Measurements from ENCODE around the gene SGCE. TPM values are rescaled to one million over a fixed set of nuclear protein-coding genes. Genes with fewer than 3 reads are reported as not detected.

The SGCE gene
- polyA plus RNA-seq, 1 experiment: 64.0 TPM

DNA sequence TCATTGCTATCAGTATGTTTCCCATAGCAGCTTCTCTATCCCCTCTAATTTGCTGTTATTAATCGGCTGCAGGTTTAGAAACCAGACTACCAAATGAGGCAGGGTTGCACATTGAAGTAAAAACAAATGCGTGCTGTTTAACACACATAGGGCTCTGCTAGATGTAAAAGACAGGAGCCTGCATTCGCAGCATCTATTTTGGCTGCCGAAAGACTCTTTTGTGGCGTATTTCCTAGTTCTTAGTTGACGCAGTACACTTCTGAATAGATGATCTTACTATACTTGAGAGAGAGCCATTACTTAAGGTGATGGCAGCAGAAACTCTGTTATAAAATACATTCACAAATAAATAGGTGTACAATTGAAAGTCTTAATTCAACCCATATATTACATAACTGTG is 21.4 kb downstream of the SGCE start:
- POLR2A ChIA-PET: no interaction called here
- DNase-seq (ENCODE audit: low read depth): no peak
- Histone ChIP-seq H3K4me3 (ENCODE audit: low read depth, low read length) (no peak overlapping the region), H3K36me3 (ENCODE audit: control insufficient read depth, insufficient read depth, low read length) (no peaks in the 10 kb centered on the region), H3K27me3 (ENCODE audit: control insufficient read depth, insufficient read depth, low read length) (no peaks in the 10 kb centered on the region)
- TF ChIP-seq, protein P1, sequence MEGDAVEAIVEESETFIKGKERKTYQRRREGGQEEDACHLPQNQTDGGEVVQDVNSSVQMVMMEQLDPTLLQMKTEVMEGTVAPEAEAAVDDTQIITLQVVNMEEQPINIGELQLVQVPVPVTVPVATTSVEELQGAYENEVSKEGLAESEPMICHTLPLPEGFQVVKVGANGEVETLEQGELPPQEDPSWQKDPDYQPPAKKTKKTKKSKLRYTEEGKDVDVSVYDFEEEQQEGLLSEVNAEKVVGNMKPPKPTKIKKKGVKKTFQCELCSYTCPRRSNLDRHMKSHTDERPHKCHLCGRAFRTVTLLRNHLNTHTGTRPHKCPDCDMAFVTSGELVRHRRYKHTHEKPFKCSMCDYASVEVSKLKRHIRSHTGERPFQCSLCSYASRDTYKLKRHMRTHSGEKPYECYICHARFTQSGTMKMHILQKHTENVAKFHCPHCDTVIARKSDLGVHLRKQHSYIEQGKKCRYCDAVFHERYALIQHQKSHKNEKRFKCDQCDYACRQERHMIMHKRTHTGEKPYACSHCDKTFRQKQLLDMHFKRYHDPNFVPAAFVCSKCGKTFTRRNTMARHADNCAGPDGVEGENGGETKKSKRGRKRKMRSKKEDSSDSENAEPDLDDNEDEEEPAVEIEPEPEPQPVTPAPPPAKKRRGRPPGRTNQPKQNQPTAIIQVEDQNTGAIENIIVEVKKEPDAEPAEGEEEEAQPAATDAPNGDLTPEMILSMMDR (IDR thresholded peaks at IDR 0.05; ENCODE audit: insufficient read depth, low read depth, low read length): no peak
- CTCF ChIA-PET: interaction anchor here (1.3 to 2.2 kb wide), 2 partner anchors 19 to 22 kb away, joined by 4 to 11 read pairs; partner anchors contain the start of gene SGCE

DNA sequence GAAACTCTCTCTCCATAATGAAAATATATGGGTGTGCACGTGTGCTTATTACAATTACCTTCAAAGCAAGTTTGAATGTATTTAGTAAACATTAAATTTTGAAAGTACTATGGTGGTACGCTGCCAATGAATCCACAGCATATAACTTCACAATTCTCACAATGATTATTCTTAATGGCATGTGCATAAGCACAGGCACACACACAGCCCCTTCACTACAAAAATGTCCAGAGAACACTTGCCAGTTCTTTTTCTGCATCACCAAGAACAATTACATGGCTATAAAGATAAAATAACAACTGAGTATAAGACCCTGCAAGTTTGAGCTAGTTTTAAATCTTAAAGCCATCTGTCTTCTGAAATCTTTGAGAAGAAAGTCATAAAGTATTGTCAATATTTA is 22.2 kb downstream of the SGCE start:
- TF ChIP-seq, protein P1 (IDR thresholded peaks at IDR 0.05; ENCODE audit: insufficient read depth, low read depth, low read length): no peak
- Histone ChIP-seq H3K4me3 (ENCODE audit: low read depth, low read length) (no peak overlapping the region), H3K36me3 (ENCODE audit: control insufficient read depth, insufficient read depth, low read length) (no peaks in the 10 kb centered on the region), H3K27me3 (ENCODE audit: control insufficient read depth, insufficient read depth, low read length) (no peaks in the 10 kb centered on the region)
- ChIA-PET CTCF (interaction anchor here (1.3 to 2.2 kb wide), 2 partner anchors 19 to 22 kb away, joined by 4 to 11 read pairs; partner anchors contain the start of gene SGCE), POLR2A (no interaction called here)
- no peak for DNase-seq (ENCODE audit: low read depth)

DNA sequence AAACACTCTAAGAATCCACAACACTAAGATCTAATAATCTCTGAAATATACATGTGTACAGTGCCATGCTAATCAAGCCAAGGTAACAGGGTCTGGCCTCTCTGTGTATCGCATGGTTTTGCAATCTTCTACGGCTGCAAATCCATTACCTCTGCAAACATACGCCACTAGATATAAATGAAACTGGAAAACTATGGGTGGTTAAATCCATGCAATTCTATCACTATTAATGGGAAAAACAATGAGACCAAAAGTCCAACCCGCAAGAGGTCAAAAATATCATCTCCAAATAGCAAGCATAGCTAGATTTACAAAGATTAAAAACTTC is 23.0 kb downstream of the SGCE start:
- Histone ChIP-seq H3K36me3 (ENCODE audit: control insufficient read depth, insufficient read depth, low read length) (no peaks in the 10 kb centered on the region), H3K27me3 (ENCODE audit: control insufficient read depth, insufficient read depth, low read length) (no peaks in the 10 kb centered on the region), H3K4me3 (ENCODE audit: low read depth, low read length) (no peak overlapping the region)
- TF ChIP-seq, protein P1 (IDR thresholded peaks at IDR 0.05; ENCODE audit: insufficient read depth, low read depth, low read length): no peak
- DNase-seq (ENCODE audit: low read depth): no peak
- ChIA-PET CTCF (interaction anchor here (2.2 kb wide), 1 partner anchor 23 kb away, joined by 11 read pairs; the partner anchor contains the start of gene SGCE), POLR2A (no interaction called here)

DNA sequence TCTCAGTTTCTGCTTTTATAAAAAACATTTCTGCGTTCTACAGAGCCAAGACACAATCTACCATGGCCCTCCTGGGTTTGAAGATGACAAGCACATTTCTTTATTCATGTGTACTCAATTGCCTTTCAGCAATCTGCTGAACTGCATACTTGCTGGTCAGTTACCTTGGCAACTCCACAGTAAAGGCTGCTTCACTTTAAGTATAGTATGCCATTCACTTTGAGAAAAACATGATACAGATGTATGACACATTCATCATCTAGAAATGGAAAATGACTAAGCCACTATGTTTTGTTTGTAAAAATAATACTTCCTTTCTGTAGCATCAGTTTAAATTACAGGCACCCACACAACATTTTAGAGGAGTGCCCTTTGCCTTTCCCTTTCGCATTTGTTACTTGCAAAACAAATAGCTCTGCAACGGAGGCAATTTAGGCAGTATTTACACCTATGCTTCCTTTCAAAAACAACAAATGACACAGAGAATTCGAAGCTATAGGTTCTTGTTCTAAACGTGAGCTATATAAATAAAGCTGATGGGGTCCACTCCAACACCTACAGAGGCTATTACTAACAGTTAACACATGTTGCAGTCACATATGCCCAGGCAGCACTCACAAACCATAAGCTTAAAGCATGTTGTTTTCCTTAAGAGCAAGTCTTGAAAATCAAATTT is 23.5 kb downstream of the SGCE start:
- Histone ChIP-seq H3K4me3 (ENCODE audit: low read depth, low read length) (no peak overlapping the region), H3K36me3 (ENCODE audit: control insufficient read depth, insufficient read depth, low read length) (no peaks in the 10 kb centered on the region), H3K27me3 (ENCODE audit: control insufficient read depth, insufficient read depth, low read length) (no peaks in the 10 kb centered on the region)
- ChIA-PET POLR2A (no interaction called here), CTCF (no interaction called here)
- DNase-seq (ENCODE audit: low read depth): peak; percentile 38
- TF ChIP-seq, protein P1 (IDR thresholded peaks at IDR 0.05; ENCODE audit: insufficient read depth, low read depth, low read length): no peak

DNA sequence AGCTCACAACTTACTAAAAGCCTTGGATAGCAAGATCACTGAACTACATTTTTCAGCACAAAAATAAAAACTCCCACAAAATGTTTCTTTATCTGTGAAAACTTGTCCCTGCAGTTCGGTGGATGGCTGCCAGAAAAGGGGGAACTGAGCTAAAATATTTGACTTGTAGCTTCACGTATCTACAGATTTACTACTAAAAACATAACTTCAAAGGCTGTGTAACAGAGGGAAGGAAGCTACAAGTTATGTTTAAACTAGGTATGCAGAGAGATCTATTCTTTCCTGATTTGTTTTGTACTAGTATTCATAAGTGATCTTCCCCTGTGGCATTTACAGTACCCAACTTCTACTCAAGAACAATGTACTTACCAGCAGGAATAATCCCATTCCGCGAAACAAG is 25.1 kb downstream of the SGCE start:
- TF ChIP-seq, protein P1 (IDR thresholded peaks at IDR 0.05; ENCODE audit: insufficient read depth, low read depth, low read length): no peak
- H3K27me3 ChIP-seq (ENCODE audit: control insufficient read depth, insufficient read depth, low read length): no peaks in the 10 kb centered on the region
- POLR2A ChIA-PET: no interaction called here
- no peaks in the 10 kb centered on the region for H3K36me3 ChIP-seq (ENCODE audit: control insufficient read depth, insufficient read depth, low read length)
- CTCF ChIA-PET: no interaction called here
- H3K4me3 ChIP-seq (ENCODE audit: low read depth, low read length): no peak overlapping the region
- DNase-seq (ENCODE audit: low read depth): no peak
